NCI-H82 treated with DMSO at 0.1 percent for 48 hours (cell line): Measurements from ENCODE around the gene GAL3ST1.
"Not testable (repeated sequence)": the region's sequence is repeated elsewhere in the genome, so short reads cannot be mapped to it uniquely, and the experiment has no call there.

Source experiments
- DNase-seq: peaks from one replicate; lab custom pipeline; 2025; ENCODE audit not compliant: unreplicated experiment; lab: John Stamatoyannopoulos, UW

The GAL3ST1 gene

GRCh38 chr22:30565341-30565740 lies 9.1 kb downstream of the GAL3ST1 start:
- no peak for DNase-seq

GRCh38 chr22:30564761-30565119 lies 9.7 kb downstream of the GAL3ST1 start:
- no peak for DNase-seq

GRCh38 chr22:30564045-30564760 lies 10.3 kb downstream of the GAL3ST1 start:
- DNase-seq: no peak

GRCh38 chr22:30562366-30562765 lies 12.1 kb downstream of the GAL3ST1 start:
- DNase-seq: no peak

DNA sequence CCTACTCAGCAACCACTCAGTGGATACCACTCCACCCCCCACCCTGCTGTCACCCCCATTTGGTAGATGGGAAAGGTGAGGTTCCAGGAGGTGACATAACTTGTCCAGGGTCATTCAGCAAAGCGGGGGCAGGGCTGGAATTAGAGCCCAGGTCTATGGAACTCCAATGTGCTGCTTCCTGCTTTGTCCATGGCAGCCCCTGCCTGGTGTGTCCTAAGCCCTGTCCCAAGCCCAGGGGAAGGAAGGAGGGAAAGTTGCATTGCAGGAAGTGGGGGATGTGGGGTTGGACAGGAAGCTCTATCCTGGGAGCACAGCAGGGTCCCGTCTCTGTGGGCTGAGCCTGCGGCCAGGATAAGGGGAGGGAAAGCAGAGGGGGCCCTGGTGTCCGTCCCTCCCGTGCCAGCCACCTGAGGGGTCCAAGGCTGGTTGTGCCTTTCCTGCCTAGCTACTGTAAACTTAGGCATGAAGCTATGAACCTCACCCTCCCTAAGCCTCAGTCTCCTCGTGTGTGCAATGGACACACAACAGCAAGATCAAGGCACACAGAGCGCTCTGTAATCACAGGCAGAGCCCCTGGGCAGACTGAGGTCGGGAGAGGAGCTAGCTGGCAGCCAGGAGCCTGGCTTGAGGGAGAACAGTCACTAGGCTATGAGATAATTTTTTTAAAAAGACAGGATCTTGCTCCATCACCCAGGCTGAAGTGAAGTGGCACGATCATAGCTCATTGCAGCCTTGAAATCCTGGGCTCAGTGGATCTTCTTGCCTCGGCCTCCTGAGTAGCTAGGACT lies 12.9 kb downstream of the GAL3ST1 start:
- no peak for DNase-seq

- peak; percentile 6 for DNase-seq
Observed at GRCh38 chr22:30560643-30561202, 13.7 kb downstream of the GAL3ST1 start.

DNA sequence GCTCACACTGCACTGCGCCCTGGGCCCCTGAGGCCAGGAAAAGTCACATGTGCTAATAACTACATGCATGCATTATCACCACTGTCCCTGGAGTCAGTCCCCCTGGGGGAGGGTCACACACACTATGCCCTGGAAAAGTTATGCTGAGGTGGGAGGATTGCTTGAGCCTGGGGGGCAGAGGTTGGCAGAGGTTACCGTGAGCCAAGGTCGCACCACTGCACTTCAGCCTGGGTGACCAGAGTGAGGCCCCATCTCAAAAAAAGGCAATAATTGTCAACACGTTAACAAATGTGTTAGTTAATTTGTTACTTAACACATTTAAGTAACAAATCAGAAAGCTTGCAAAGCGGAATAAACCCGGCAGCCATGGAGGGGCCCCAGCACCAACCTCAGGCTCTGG lies 14.6 kb downstream of the GAL3ST1 start:
- no peak for DNase-seq

DNA sequence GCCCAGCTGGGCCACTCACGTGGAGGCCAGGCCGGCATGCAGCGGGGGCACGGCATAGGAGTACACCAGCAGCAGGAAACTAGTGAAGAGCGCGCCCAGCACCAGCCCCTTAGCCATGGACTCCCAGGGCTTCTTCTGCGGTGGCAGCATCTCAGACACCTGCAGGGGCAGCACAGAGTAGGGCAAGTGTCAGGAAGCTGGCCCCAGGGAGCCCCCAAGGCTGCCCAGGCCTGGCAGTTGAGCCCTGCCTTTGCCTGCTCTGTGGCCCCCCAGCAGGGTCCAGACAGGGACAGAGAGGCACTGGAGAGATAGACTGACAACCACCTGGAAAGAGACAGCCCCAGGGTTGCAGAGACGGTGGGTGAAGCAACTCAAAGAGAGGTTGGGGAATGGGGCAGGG lies 17.2 kb downstream of the GAL3ST1 start:
- no peak for DNase-seq

DNA sequence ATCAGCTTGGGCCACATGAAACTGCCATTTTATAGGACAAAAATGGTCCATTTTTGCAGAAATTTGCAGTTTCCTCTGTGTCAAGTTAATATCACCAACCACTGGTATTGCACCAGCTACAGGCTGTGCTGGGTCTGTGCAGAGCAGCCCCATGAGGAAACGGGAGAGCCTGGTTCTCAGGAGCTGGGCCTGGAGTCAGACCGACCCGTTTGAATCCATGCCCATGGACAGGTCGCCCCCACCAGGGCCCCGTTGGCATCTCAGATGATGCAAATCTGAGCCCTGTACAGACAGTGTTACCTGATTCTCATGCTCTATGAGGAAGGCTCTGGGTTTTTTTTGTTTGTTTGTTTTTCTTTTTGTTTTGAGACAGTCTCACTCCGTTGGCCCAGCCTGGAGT lies 18.1 kb downstream of the GAL3ST1 start:
- DNase-seq: no peak

- DNase-seq: no peak
Observed at GRCh38 chr22:30555282-30556210, 18.9 kb downstream of the GAL3ST1 start.

DNA sequence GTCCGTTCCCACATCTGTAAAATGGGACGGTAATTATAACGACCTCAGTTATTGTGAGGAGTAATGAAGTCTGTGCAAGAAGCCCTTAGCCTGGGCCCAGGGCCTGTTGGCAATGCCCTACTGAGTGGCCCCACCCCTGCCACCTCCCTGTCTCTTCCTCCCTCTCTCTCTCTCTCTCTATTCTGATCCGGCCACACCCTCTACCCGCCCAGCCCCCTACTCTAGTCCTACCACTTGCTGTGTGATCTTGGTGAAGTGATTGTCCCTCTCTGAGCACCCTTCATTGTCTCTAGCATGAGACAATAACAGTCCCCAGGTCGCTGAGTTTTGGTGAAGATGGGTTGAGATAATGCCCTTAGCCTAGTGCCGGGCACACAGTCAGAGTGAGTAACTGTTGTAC lies 20.5 kb downstream of the GAL3ST1 start:
- DNase-seq: no peak

GRCh38 chr22:30552719-30553118 lies 21.7 kb downstream of the GAL3ST1 start:
- no peak for DNase-seq

DNA sequence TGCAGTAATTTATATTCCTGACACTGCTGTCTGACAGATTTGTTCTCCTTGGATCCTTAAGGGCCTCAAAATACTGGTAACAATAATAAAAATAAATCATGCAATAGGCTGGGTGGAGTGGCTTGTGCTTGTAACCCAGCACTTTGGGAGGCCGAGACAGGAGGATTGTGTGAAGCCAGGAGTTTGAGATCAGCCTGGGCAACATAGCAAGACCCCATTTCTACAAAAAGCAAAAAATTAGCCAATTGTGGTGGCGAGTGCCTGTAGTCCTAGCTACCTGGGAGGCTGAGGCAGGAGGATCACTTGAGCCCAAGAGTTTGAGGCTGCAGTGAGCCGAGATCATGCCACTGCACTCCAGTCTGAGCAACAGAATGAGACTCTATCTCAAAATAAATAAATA lies 22.7 kb downstream of the GAL3ST1 start:
- not testable (repeated sequence) for DNase-seq

GRCh38 chr22:30547188-30547587 lies 27.3 kb downstream of the GAL3ST1 start:
- DNase-seq: no peak

- no peak for DNase-seq
Observed at GRCh38 chr22:30546616-30547015, 27.8 kb downstream of the GAL3ST1 start, which contains the start of gene SEC14L6. TSS of gene SEC14L6 (minus strand) at chr22:30546741. CDS start at chr22:30546682, 59 bp downstream.

- DNase-seq: no peak
Observed at GRCh38 chr22:30542811-30543188, 31.7 kb downstream of the GAL3ST1 start.

- DNase-seq: no peak
Observed at GRCh38 chr22:30541961-30542810, 32.3 kb downstream of the GAL3ST1 start.

DNA sequence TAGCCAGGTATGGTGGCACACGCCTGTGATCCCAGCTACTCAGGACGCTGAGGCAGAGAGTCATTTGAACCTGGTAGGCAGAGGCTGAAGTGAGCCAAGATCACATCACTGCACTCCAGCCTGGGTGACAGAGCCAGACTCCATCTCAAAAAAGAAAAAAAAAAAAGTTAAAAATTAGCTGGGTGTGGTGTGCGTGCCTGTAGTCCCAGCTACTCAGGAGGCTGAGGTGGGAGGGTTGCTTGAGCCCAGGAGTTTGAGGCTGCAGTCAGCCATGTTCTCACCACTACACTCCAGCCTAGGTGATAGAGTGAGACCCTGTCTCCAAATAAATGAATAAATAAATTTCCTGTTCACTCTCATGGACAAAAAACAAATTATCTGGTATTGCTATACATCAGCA lies 33.0 kb downstream of the GAL3ST1 start:
- not testable (repeated sequence) for DNase-seq

DNA sequence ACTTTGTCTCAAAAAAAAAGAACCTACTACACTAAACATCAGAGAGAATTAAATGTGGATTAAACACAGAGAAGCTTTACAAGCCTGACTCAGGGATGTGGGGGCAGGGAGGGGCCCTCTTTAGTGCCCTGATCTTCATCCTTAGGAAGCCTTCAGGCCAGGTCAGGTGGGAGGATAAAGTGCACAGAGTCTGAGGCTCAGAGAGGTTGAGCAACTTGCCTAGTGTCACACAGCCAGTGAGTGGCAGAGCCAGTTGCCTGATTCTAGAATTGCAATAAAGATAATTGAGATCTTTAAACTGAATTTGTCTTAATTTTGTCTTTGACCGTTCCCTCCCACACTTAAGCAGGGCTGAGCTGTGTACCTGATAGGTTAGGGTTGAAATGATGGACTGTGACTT lies 35.1 kb downstream of the GAL3ST1 start:
- DNase-seq: no peak

DNA sequence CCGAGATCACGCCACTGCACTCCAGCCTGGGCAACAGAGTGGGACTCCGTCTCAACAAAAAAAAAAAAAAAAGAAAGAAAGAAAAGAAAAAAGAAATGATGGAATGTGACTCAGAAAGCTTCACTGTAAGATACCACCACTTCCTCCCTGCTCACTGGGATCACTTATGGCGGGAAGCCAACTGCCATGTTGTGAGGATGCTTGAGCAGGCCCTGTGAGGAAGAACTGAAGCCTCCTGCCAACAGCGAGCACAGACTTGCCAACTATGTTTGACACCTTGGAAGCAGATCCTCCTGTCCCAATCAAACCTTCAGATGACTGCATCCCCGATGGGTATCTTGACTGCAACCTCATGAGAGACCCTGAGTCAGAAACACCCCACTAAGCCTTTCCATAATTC lies 36.2 kb downstream of the GAL3ST1 start:
- no peak for DNase-seq
